HepG2 (cell line): ENCODE results near the gene C22orf31. TPM values are rescaled to one million over a fixed set of nuclear protein-coding genes. Genes with fewer than 3 reads are reported as not detected.

ENCODE experiments used
- BORCS8-MEF2B ChIP-seq: sonication (generic); formaldehyde crosslinking; IDR thresholded peaks from 2 replicates; pipeline ENCODE4 v1.8.0; 2022; ENCODE audit warnings: mild to moderate bottlenecking, missing genetic modification reagents
- CEBPG ChIP-seq: IDR thresholded peaks from 2 replicates; pipeline ENCODE4 v1.6.1; 2016
- CHD4 ChIP-seq: fragments of 200-600 bp; sonication (generic); IDR thresholded peaks from 2 replicates; pipeline ENCODE4 v1.7.0; 2017; ENCODE audit warnings: mild to moderate bottlenecking, low read length, borderline replicate concordance
- GLI4 ChIP-seq: sonication (generic); formaldehyde crosslinking; IDR thresholded peaks from 2 replicates; pipeline ENCODE4 v1.5.1; 2020; ENCODE audit warnings: missing genetic modification reagents, mild to moderate bottlenecking, moderate library complexity, borderline replicate concordance
- GMEB2 ChIP-seq: IDR thresholded peaks from 2 replicates; pipeline ENCODE4 v1.6.1; 2016; ENCODE audit warnings: missing biosample characterization, missing genetic modification reagents, low read depth
- HDAC1 ChIP-seq: sonication (generic); formaldehyde crosslinking; IDR thresholded peaks from 2 replicates; pipeline ENCODE4 v1.5.1; 2020; ENCODE audit warnings: mild to moderate bottlenecking, missing genetic modification reagents
- HNF1B ChIP-seq: sonication (generic); formaldehyde crosslinking; IDR thresholded peaks from 2 replicates; pipeline ENCODE4 v1.5.1; 2020; ENCODE audit warnings: mild to moderate bottlenecking, moderate library complexity, missing genetic modification reagents
- KDM5A ChIP-seq: fragments of 200-600 bp; sonication (generic); IDR thresholded peaks from 2 replicates; pipeline ENCODE4 v1.7.0; 2018; ENCODE audit warnings: antibody characterized with exemption, mild to moderate bottlenecking, low read length, borderline replicate concordance
- MAFK ChIP-seq, 2 experiments: IDR thresholded peaks in 1 of 2; conservative IDR thresholded peaks in 1 of 2; 2 replicates each; pipeline ENCODE4 v1.6.1; 2011; ENCODE audit warnings: improper control_type of control experiment in 2 of 2, low read length in 2 of 2
- RFX3 ChIP-seq: IDR thresholded peaks from 2 replicates; pipeline ENCODE4 v1.6.1; 2016; ENCODE audit warnings: missing biosample characterization, missing genetic modification reagents
- RXRA ChIP-seq: sonication (generic); formaldehyde crosslinking; IDR thresholded peaks from 2 replicates; pipeline ENCODE4 v1.5.1; 2020; ENCODE audit warnings: missing genetic modification reagents
- TCF7L2 ChIP-seq: IDR thresholded peaks from 2 replicates; pipeline ENCODE4 v1.6.1; 2011; ENCODE audit warnings: mild to moderate bottlenecking, low read depth, low read length, moderate library complexity
- TGIF2 ChIP-seq: IDR thresholded peaks from 2 replicates; pipeline ENCODE4 v1.6.1; 2016; ENCODE audit warnings: control low read depth, missing compliant biosample characterization
- ZFP36 ChIP-seq: fragments of 150-350 bp; IDR thresholded peaks from 2 replicates; pipeline ENCODE4 v1.6.1; 2018; ENCODE audit warnings: borderline replicate concordance, low read length, low read depth; ENCODE audit not compliant: partially characterized antibody
- ZNF281 ChIP-seq: sonication (generic); formaldehyde crosslinking; IDR thresholded peaks from 2 replicates; pipeline ENCODE4 v1.4.0; 2020; ENCODE audit warnings: missing genetic modification reagents, borderline replicate concordance
- ZNF317 ChIP-seq: sonication (generic); formaldehyde crosslinking; IDR thresholded peaks from 2 replicates; pipeline ENCODE4 v1.5.0; 2020; ENCODE audit warnings: mild to moderate bottlenecking, missing genetic modification reagents
- ZNF362 ChIP-seq: sonication (generic); formaldehyde crosslinking; IDR thresholded peaks from 2 replicates; pipeline ENCODE4 v1.4.0; 2020; ENCODE audit warnings: missing genetic modification reagents, mild to moderate bottlenecking, borderline replicate concordance
- ZNF564 ChIP-seq: sonication (generic); formaldehyde crosslinking; IDR thresholded peaks from 2 replicates; pipeline ENCODE4 v1.8.1; 2023; ENCODE audit warnings: mild to moderate bottlenecking, missing genetic modification reagents
- ZSCAN25 ChIP-seq: sonication (generic); formaldehyde crosslinking; IDR thresholded peaks from 2 replicates; pipeline ENCODE4 v1.8.0; 2022; ENCODE audit warnings: mild to moderate bottlenecking, missing genetic modification reagents
- polyA plus RNA-seq, 8 experiments: library from polyadenylated mRNA; depleted of rRNA in 3 of 8; stranded (reverse) in 7 of 8; unstranded in 1 of 8; fragments of >200 nt; fragmentation: Illumina TruSeq in 4 of 8; extraction: Trizol in 4 of 8; gene quantifications; 2 replicates each; pipeline versions ENCODE4 v1.2.1 to v1.2.3, GENCODE V29; 2011 to 2016; ENCODE audit warnings: low read depth in 4 of 8, missing spikeins in 1 of 8, mixed read lengths in 1 of 8; ENCODE audit not compliant: insufficient read depth in 1 of 8
- total RNA-seq, 5 experiments: library from RNA; depleted of rRNA; stranded (reverse); fragments of >200 nt; fragmentation: Illumina TruSeq; extraction: Trizol; gene quantifications; 2 replicates each; pipeline ENCODE4 v1.2.3, GENCODE V29; 2016; ENCODE audit warnings: low read depth in 1 of 5
- TF ChIP-seq, protein P1 (sequence below): sonication (generic); formaldehyde crosslinking; IDR thresholded peaks from 2 replicates; pipeline ENCODE4 v1.5.1; 2020; ENCODE audit warnings: mild to moderate bottlenecking, missing genetic modification reagents

C22orf31 gene
- total and polyA plus RNA-seq, 2 of the 13 experiments (the other 11 are each of a cell fraction or from before 2014, with no cell fraction given), result not detected

DNA sequence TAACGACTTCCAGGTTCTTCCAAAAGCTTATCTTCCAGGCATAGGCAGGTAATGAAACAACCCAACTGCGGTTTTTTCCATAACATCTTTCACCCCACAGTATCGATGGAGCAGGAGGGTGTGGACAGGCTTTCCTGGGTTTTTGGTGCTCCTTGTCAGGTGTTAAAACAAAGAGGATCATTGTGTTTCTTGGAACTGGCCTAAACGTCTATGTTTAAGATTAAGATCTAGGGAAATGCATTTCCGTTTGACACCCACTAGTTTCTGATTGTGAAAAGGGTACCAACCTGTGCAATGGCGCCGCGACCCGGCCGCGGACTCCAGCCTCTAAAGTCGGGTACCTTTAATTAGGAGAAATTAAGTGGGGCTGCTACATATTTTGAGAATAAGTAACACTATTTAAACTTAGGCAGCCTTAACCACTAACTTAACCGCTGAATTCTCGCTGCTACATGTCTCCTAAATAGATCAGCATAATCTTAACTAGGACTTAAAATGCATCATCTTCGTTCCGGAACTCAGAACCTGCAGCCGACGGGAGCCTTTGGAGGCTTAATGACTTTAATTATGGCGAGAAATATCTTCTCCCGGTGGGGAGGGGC is 31.5 kb downstream of the C22orf31 start (continued):
- no peak for TF ChIP-seq ZNF564 (CRISPR knock-in tag)
- no peak for TF ChIP-seq HNF1B (CRISPR knock-in tag)
- TF ChIP-seq ZNF317 (CRISPR knock-in tag), result no peak
- TF ChIP-seq BORCS8-MEF2B (CRISPR knock-in tag), result no peak
- TF ChIP-seq RXRA, result no peak
- no peak for TF ChIP-seq ZNF281 (CRISPR knock-in tag)
- TF ChIP-seq KDM5A, result no peak
- TF ChIP-seq RFX3 (CRISPR knock-in tag), result no peak
- TF ChIP-seq TCF7L2, result no peak
- TF ChIP-seq CHD4, result peak; percentile 57; the same call in 1 of the 2 replicates
- no peak for TF ChIP-seq HDAC1 (CRISPR knock-in tag)
- TF ChIP-seq, protein P1, sequence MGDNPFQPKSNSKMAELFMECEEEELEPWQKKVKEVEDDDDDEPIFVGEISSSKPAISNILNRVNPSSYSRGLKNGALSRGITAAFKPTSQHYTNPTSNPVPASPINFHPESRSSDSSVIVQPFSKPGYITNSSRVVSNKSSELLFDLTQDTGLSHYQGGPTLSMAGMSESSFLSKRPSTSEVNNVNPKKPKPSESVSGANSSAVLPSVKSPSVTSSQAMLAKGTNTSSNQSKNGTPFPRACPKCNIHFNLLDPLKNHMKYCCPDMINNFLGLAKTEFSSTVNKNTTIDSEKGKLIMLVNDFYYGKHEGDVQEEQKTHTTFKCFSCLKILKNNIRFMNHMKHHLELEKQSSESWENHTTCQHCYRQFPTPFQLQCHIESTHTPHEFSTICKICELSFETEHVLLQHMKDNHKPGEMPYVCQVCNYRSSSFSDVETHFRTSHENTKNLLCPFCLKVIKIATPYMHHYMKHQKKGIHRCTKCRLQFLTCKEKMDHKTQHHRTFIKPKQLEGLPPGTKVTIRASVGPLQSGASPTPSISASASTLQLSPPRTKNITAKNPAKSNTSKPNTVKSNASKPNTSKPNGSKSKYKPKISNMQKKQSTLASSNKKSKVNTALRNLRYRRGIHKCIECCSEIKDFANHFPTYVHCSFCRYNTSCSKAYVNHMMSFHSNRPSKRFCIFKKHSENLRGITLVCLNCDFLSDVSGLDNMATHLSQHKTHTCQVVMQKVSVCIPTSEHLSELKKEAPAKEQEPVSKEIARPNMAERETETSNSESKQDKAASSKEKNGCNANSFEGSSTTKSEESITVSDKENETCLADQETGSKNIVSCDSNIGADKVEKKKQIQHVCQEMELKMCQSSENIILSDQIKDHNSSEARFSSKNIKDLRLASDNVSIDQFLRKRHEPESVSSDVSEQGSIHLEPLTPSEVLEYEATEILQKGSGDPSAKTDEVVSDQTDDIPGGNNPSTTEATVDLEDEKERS, result no peak
- no peak for TF ChIP-seq ZFP36
- no peak for TF ChIP-seq GMEB2 (CRISPR knock-in tag)
- TF ChIP-seq ZNF362 (CRISPR knock-in tag), result no peak
- no peak; the same call in 1 of the 2 replicates for TF ChIP-seq GLI4 (CRISPR knock-in tag)
- no peak for TF ChIP-seq ZSCAN25 (CRISPR knock-in tag)
- TF ChIP-seq CEBPG (CRISPR knock-in tag), result 0 out of 2 replicates have a peak, but pooled peaks have one; percentile 14
- no peak for TF ChIP-seq MAFK (conservative IDR thresholded peaks at IDR 0.05 in 1 of 2, IDR thresholded peaks at IDR 0.05 in 1 of 2; ENCODE audit: low read length in 2 of 2)
- TF ChIP-seq TGIF2 (CRISPR knock-in tag), result no peak
